ENCODE data around the gene CLPSL2.

DNA sequence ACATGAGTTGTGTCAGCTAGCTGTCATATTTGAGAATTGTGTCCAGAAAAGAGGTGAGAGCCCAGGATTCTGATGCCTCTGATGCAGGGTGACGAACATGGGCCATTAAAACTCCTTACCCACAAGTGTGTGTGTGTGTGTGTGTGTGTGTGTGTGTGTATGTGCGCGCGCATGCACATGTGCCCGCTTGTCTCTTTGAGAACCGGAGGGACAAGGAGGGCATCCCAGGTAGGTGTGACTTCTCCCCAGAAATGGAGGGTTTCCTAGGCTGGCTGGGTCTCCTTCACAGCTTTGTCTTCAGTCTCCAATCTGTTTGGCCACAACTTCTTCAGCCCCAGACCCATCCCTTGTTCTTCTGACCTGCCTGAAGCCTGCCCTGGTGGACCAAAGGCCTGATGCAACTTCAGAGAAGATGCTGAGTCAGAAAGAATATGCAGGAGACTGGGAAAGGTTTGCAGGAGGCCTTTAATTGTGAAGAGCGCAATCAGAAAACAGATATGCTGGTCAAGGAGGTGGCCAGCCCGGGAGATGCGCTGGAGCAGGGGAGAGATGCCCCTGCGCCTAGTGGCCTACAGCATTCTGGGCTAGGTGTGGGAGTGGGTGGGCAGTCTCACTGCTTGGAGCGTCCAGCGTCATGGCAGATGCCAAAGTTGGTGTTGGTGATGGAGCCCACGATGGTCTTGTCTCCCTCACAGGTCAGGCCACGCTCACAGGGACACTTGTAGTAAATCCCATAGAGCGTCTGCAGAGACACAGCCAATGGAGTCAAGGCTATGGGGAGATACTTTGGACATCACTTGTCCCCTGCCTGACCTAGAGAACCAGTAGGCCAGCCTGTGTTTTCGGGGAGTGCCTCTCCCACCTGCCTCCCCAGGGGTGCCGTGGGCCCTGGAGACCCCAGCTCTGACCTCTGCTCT lies 18.4 kb downstream of the CLPSL2 start:
- TF ChIP-seq EZH2 (IDR thresholded peaks at IDR 0.05; ENCODE audit: insufficient read depth, low read length), result no peak
- no peak for TF ChIP-seq CTCF (IDR thresholded peaks at IDR 0.05; ENCODE audit: insufficient read depth, low read depth, low read length)

All from astrocyte (in vitro differentiated cells and primary cell).